ENCODE results near the gene MRC1. TPM values are rescaled to one million over a fixed set of nuclear protein-coding genes. Genes with fewer than 3 reads are reported as not detected.

MRC1 gene
- total RNA-seq (2016; rRNA removed; fragmentation: Illumina TruSeq; extraction: Trizol) (not detected in 2 replicates), polyA plus RNA-seq (2011; rRNA removed) (not detected in 2 replicates), polyA minus RNA-seq (2011; rRNA and poly(A)+ RNA removed; ENCODE audit: low replicate concordance) (not detected in 2 replicates), Bru-seq, nascent RNA (percentile 5 among the genes with signal in this experiment), BruChase-seq, experiment 1, labeled RNA remaining after a 6-hour chase (percentile 9 among the genes with signal in this experiment), BruChase-seq, experiment 2, labeled RNA remaining after a 2-hour chase (percentile 9 among the genes with signal in this experiment)
- total RNA-seq (2016; cell fraction: cytosol; rRNA removed; fragmentation: Illumina TruSeq; extraction: Trizol; ENCODE audit: low read depth): not detected in 2 replicates
- not detected in 2 replicates for total RNA-seq (2016; cell fraction: insoluble cytoplasmic fraction; rRNA removed; fragmentation: Illumina TruSeq; extraction: Trizol)
- not detected in 2 replicates for total RNA-seq (2016; cell fraction: membrane; rRNA removed; fragmentation: Illumina TruSeq; extraction: Trizol)
- not detected in 2 replicates for total RNA-seq (2016; cell fraction: nucleus; rRNA removed; fragmentation: Illumina TruSeq; extraction: Trizol)
- polyA plus RNA-seq (2011; cell fraction: cytosol; rRNA removed): not detected in 2 replicates
- polyA plus RNA-seq (2011; cell fraction: nucleus; rRNA removed): not detected in 2 replicates
- polyA plus RNA-seq (2012): not detected in 2 replicates
- not detected in 2 replicates for polyA plus RNA-seq (2016; cell fraction: cytosol; fragmentation: Illumina TruSeq; extraction: Trizol; ENCODE audit: low read depth)
- polyA plus RNA-seq (2016; cell fraction: insoluble cytoplasmic fraction; fragmentation: Illumina TruSeq; extraction: Trizol; ENCODE audit: low read depth): not detected in 2 replicates
- not detected in 2 replicates for polyA plus RNA-seq (2016; cell fraction: membrane; fragmentation: Illumina TruSeq; extraction: Trizol; ENCODE audit: low read depth)
- polyA plus RNA-seq (2016; cell fraction: nucleus; fragmentation: Illumina TruSeq; extraction: Trizol; ENCODE audit: insufficient read depth, low read depth): not detected in 2 replicates
- not detected in 2 replicates for polyA minus RNA-seq (2011; cell fraction: cytosol; rRNA and poly(A)+ RNA removed)
- polyA minus RNA-seq (2011; cell fraction: nucleus; rRNA and poly(A)+ RNA removed): not detected in 2 replicates
- long read RNA-seq, experiment 1: 0 reads
- long read RNA-seq, experiment 2: 0 reads

DNA sequence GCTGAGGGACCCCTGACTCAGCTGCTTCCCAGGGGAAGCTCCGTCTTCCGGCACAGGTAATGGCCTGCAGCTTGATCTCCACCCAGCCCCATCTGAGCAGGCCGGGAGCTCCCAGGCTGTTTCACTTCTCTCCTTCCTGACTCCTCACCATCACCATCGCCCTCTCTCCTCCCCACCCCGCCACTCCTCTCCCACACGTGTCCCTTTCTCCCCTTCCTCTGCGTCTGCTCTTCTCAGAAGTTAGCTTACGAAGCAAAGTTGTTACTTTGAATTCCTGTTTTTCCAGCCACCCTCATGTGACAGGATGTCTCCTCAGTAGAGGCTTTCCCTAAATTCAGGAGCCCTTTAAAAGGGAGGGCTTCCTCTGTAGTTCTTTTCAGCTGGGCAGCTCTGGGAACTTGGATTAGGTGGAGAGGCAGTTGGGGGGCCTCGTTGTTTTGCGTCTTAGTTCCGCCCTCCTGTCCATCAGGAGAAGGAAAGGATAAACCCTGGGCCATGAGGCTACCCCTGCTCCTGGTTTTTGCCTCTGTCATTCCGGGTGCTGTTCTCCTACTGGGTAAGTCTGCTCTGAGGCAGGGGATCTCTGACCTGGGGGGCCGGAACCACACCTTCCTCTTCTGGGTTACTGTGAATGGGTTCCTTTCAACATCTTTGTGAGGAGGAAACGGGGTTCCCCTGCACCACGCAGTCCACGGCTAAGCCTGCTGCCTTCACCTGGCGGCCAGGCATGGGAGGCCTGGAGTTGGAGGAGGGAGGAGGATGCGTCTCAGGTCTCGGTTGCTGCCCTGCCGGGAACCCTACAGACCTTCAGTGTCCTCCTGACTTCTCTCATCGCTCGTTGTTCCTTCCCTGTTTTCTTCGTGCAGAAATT is at the start of gene MRC1:
Gene MRC1, plus strand, starts transcription at position 378 of the 871 bp plus-strand sequence. Its CDS starts 118 bp downstream, at position 496.
- Histone ChIP-seq H3K27me3 (ENCODE audit: control insufficient read depth in 1 of 2, insufficient read depth in 2 of 2, low read length in 2 of 2) (peaks cover 4 to 37% of the 10 kb centered on the region in 2 experiments; a peak in 4 of 5 replicates), H3K4me2 (ENCODE audit: low read depth, low read length) (no peak within 1 kb of the TSS), H3K36me3 (replicated peaks in 1 of 2; ENCODE audit: control insufficient read depth in 1 of 2, insufficient read depth in 2 of 2, low read length in 2 of 2) (no peaks in the 10 kb centered on the region), H3K27ac (ENCODE audit: extremely low read length, insufficient read depth, low read length) (no peak within 1 kb of the TSS), H3K4me3 (replicated peaks in 1 of 3; ENCODE audit: insufficient read depth in 1 of 3, low read depth in 2 of 3, low read length in 3 of 3) (no peak within 1 kb of the TSS), H3K79me2 (ENCODE audit: insufficient read depth, low read length) (no peaks in the 10 kb centered on the region), H2AFZ (ENCODE audit: low read length) (no peak within 1 kb of the TSS), H3K9me3 (ENCODE audit: low read length) (no peaks in the 10 kb centered on the region), H4K20me1 (ENCODE audit: insufficient read depth, low read length) (no peaks in the 10 kb centered on the region), H3K9ac (ENCODE audit: insufficient read depth, low read depth, low read length) (no peak within 1 kb of the TSS), H3K4me1 (ENCODE audit: insufficient read depth, low read length) (no peaks in the 10 kb centered on the region)
- CTCF ChIA-PET (ENCODE audit: low intra/inter-chr PET ratio, low total read pairs): no interaction called here
- intact Hi-C loops (cut with micrococcal nuclease; ENCODE audit: unreplicated experiment): no loop called here
- no TSS peak for BruUV-seq (replicated peaks)
- no peak for DNase-seq (ENCODE audit: low spot score)
- no peak for FAIRE-seq
- POLR2A ChIA-PET: no interaction called here
- WGBS (ENCODE audit: low lambda C conversion rate): 26% methylated on average over 22 of the region's 23 CpGs
- in situ Hi-C loops (cut with HindIII; ENCODE audit: extremely low pct_ligation_motif_present, low pct_unique_long_range_greater_than_20kb): no loop called here
- no peak for TF ChIP-seq ZNF30 (CRISPR knock-in tag; IDR thresholded peaks at IDR 0.05)
- no peak for TF ChIP-seq GATAD1 (CRISPR knock-in tag; IDR thresholded peaks at IDR 0.05)
- TF ChIP-seq, protein P1, sequence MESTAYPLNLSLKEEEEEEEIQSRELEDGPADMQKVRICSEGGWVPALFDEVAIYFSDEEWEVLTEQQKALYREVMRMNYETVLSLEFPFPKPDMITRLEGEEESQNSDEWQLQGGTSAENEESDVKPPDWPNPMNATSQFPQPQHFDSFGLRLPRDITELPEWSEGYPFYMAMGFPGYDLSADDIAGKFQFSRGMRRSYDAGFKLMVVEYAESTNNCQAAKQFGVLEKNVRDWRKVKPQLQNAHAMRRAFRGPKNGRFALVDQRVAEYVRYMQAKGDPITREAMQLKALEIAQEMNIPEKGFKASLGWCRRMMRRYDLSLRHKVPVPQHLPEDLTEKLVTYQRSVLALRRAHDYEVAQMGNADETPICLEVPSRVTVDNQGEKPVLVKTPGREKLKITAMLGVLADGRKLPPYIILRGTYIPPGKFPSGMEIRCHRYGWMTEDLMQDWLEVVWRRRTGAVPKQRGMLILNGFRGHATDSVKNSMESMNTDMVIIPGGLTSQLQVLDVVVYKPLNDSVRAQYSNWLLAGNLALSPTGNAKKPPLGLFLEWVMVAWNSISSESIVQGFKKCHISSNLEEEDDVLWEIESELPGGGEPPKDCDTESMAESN (CRISPR knock-in tag; conservative IDR thresholded peaks at IDR 0.05): no peak
- TF ChIP-seq TARDBP (CRISPR knock-in tag; IDR thresholded peaks at IDR 0.05): no peak
- TF ChIP-seq HES4 (CRISPR knock-in tag; IDR thresholded peaks at IDR 0.05; ENCODE audit: borderline replicate concordance): no peak
- no peak for TF ChIP-seq KLF15 (CRISPR knock-in tag; IDR thresholded peaks at IDR 0.05; ENCODE audit: borderline replicate concordance)
- TF ChIP-seq, protein P2, sequence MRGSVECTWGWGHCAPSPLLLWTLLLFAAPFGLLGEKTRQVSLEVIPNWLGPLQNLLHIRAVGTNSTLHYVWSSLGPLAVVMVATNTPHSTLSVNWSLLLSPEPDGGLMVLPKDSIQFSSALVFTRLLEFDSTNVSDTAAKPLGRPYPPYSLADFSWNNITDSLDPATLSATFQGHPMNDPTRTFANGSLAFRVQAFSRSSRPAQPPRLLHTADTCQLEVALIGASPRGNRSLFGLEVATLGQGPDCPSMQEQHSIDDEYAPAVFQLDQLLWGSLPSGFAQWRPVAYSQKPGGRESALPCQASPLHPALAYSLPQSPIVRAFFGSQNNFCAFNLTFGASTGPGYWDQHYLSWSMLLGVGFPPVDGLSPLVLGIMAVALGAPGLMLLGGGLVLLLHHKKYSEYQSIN (CRISPR knock-in tag; IDR thresholded peaks at IDR 0.05; ENCODE audit: borderline replicate concordance): no peak
- no peak for TF ChIP-seq RCOR2 (CRISPR knock-in tag; IDR thresholded peaks at IDR 0.05)
- TF ChIP-seq MEIS2 (CRISPR knock-in tag; IDR thresholded peaks at IDR 0.05): no peak
- TF ChIP-seq, protein P3, sequence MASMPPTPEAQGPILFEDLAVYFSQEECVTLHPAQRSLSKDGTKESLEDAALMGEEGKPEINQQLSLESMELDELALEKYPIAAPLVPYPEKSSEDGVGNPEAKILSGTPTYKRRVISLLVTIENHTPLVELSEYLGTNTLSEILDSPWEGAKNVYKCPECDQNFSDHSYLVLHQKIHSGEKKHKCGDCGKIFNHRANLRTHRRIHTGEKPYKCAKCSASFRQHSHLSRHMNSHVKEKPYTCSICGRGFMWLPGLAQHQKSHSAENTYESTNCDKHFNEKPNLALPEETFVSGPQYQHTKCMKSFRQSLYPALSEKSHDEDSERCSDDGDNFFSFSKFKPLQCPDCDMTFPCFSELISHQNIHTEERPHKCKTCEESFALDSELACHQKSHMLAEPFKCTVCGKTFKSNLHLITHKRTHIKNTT (CRISPR knock-in tag; IDR thresholded peaks at IDR 0.05): no peak
- ATAC-seq: peak; percentile 57

Measured in HepG2 (cell line).